ENCODE results near the gene ZNF135. TPM values are rescaled to one million over a fixed set of nuclear protein-coding genes. Genes with fewer than 3 reads are reported as not detected.

Gene ZNF135
- total and polyA plus RNA-seq, 2 experiments from 2014 or later, result 4.8 to 10.3 TPM

- Histone ChIP-seq H2AFZ (no peak overlapping the region), H3K4me2 (no peak overlapping the region), H3K4me3 (no peak overlapping the region), H3K79me2 (replicated peaks; ENCODE audit: insufficient read depth) (no peaks in the 10 kb centered on the region), H3K4me1 (ENCODE audit: insufficient read depth) (no peaks in the 10 kb centered on the region), H3F3A (replicated peaks; ENCODE audit: low read depth) (no peaks in the 10 kb centered on the region), H4K20me1 (replicated peaks; ENCODE audit: insufficient read depth) (no peaks in the 10 kb centered on the region), H3K27ac (ENCODE audit: low read depth) (no peak overlapping the region), H3K36me3 (ENCODE audit: insufficient read depth) (peaks cover 4% of the 10 kb centered on the region; the same call in 1 of the 2 replicates), H3K27me3 (ENCODE audit: insufficient read depth) (no peaks in the 10 kb centered on the region), H3K9me2 (ENCODE audit: insufficient read depth) (no peaks in the 10 kb centered on the region)
- ATAC-seq (no peak), DNase-seq (ENCODE audit: low spot score) (no peak)
- Mint-ChIP-seq H3K27me3 (ENCODE audit: insufficient read depth, low read depth, poor library complexity) (no peaks in the 10 kb centered on the region), H3K4me3 (no peak overlapping the region), H3K36me3 (ENCODE audit: low read depth) (peaks cover 40% of the 10 kb centered on the region), H3K4me1 (no peaks in the 10 kb centered on the region), H3K9me3 (peaks cover 89% of the 10 kb centered on the region), H3K27ac (no peak overlapping the region)
- TF ChIP-seq REST (IDR thresholded peaks at IDR 0.05; ENCODE audit: unreplicated experiment), result no peak
- TF ChIP-seq, protein P1, sequence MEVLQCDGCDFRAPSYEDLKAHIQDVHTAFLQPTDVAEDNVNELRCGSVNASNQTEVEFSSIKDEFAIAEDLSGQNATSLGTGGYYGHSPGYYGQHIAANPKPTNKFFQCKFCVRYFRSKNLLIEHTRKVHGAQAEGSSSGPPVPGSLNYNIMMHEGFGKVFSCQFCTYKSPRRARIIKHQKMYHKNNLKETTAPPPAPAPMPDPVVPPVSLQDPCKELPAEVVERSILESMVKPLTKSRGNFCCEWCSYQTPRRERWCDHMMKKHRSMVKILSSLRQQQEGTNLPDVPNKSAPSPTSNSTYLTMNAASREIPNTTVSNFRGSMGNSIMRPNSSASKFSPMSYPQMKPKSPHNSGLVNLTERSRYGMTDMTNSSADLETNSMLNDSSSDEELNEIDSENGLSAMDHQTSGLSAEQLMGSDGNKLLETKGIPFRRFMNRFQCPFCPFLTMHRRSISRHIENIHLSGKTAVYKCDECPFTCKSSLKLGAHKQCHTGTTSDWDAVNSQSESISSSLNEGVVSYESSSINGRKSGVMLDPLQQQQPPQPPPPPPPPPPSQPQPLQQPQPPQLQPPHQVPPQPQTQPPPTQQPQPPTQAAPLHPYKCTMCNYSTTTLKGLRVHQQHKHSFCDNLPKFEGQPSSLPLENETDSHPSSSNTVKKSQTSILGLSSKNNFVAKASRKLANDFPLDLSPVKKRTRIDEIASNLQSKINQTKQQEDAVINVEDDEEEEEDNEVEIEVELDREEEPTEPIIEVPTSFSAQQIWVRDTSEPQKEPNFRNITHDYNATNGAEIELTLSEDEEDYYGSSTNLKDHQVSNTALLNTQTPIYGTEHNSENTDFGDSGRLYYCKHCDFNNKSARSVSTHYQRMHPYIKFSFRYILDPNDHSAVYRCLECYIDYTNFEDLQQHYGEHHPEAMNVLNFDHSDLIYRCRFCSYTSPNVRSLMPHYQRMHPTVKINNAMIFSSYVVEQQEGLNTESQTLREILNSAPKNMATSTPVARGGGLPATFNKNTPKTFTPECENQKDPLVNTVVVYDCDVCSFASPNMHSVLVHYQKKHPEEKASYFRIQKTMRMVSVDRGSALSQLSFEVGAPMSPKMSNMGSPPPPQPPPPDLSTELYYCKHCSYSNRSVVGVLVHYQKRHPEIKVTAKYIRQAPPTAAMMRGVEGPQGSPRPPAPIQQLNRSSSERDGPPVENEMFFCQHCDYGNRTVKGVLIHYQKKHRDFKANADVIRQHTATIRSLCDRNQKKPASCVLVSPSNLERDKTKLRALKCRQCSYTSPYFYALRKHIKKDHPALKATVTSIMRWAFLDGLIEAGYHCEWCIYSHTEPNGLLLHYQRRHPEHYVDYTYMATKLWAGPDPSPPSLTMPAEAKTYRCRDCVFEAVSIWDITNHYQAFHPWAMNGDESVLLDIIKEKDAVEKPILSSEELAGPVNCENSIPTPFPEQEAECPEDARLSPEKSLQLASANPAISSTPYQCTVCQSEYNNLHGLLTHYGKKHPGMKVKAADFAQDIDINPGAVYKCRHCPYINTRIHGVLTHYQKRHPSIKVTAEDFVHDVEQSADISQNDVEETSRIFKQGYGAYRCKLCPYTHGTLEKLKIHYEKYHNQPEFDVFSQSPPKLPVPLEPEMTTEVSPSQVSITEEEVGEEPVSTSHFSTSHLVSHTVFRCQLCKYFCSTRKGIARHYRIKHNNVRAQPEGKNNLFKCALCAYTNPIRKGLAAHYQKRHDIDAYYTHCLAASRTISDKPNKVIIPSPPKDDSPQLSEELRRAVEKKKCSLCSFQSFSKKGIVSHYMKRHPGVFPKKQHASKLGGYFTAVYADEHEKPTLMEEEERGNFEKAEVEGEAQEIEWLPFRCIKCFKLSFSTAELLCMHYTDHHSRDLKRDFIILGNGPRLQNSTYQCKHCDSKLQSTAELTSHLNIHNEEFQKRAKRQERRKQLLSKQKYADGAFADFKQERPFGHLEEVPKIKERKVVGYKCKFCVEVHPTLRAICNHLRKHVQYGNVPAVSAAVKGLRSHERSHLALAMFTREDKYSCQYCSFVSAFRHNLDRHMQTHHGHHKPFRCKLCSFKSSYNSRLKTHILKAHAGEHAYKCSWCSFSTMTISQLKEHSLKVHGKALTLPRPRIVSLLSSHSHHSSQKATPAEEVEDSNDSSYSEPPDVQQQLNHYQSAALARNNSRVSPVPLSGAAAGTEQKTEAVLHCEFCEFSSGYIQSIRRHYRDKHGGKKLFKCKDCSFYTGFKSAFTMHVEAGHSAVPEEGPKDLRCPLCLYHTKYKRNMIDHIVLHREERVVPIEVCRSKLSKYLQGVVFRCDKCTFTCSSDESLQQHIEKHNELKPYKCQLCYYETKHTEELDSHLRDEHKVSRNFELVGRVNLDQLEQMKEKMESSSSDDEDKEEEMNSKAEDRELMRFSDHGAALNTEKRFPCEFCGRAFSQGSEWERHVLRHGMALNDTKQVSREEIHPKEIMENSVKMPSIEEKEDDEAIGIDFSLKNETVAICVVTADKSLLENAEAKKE (CRISPR knock-in tag; IDR thresholded peaks at IDR 0.05), result no peak
- TF ChIP-seq EZH2phosphoT487 (IDR thresholded peaks at IDR 0.05; ENCODE audit: unreplicated experiment), result no peak
- TF ChIP-seq ZNF331 (CRISPR knock-in tag; IDR thresholded peaks at IDR 0.05; ENCODE audit: low read depth), result no peak
- TF ChIP-seq, protein P2, sequence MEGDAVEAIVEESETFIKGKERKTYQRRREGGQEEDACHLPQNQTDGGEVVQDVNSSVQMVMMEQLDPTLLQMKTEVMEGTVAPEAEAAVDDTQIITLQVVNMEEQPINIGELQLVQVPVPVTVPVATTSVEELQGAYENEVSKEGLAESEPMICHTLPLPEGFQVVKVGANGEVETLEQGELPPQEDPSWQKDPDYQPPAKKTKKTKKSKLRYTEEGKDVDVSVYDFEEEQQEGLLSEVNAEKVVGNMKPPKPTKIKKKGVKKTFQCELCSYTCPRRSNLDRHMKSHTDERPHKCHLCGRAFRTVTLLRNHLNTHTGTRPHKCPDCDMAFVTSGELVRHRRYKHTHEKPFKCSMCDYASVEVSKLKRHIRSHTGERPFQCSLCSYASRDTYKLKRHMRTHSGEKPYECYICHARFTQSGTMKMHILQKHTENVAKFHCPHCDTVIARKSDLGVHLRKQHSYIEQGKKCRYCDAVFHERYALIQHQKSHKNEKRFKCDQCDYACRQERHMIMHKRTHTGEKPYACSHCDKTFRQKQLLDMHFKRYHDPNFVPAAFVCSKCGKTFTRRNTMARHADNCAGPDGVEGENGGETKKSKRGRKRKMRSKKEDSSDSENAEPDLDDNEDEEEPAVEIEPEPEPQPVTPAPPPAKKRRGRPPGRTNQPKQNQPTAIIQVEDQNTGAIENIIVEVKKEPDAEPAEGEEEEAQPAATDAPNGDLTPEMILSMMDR (conservative IDR thresholded peaks at IDR 0.05; ENCODE audit: low read depth in 2 of 2), result no peak
- TF ChIP-seq STAT1 (IDR thresholded peaks at IDR 0.05; ENCODE audit: unreplicated experiment), result no peak
- TF ChIP-seq ZNF114 (CRISPR knock-in tag; IDR thresholded peaks at IDR 0.05), result no peak
- no peak for TF ChIP-seq CREB1 (CRISPR knock-in tag; IDR thresholded peaks at IDR 0.05; ENCODE audit: low read depth)
- TF ChIP-seq POLR2AphosphoS5 (IDR thresholded peaks at IDR 0.05; ENCODE audit: low read depth), result no peak
- TF ChIP-seq NANOG (IDR thresholded peaks at IDR 0.05; ENCODE audit: borderline replicate concordance), result no peak
- no peak for TF ChIP-seq EZH2 (IDR thresholded peaks at IDR 0.05; ENCODE audit: low read depth, unreplicated experiment)
- no peak for TF ChIP-seq ETS1 (IDR thresholded peaks at IDR 0.05)
- TF ChIP-seq JUNB (IDR thresholded peaks at IDR 0.05; ENCODE audit: unreplicated experiment), result no peak
Observed at GRCh38 chr19:58107778-58108545, 48.9 kb downstream of the ZNF135 start.
